K562 (cell line): ENCODE measurements around the gene NAP1L4. TPM values are rescaled to one million over a fixed set of nuclear protein-coding genes. Genes with fewer than 3 reads are reported as not detected.
A peak's percentile ranks its signal among the peaks of the same experiment; 100 is the strongest.

ENCODE experiments used
- ATAC-seq: fragments of 200-7000 bp; cut with Tn5 transposase; 3 replicates; pipeline ENCODE4 v1.9.1; 2020; ENCODE audit warnings: moderate library complexity
- BruUV-seq: library from RNA; stranded (reverse); fragments of 400-500 nt; replicated peaks from 2 replicates; lab custom pipeline; 2021; lab: Mats Ljungman, UMichigan
- CTCF ChIA-PET: fragments of 300-600 bp; formaldehyde crosslinking; extraction: SDS; loops from one replicate; lab custom pipeline; 2021; ENCODE audit warnings: low intra/inter-chr PET ratio; lab: Yijun Ruan, JAX
- POLR2A ChIA-PET: fragments of 300-600, 350-650 bp; sonication (Branson Sonifier 250); formaldehyde crosslinking; extraction: SDS; loops from one replicate; lab custom pipeline; 2021; ENCODE audit warnings: antibody characterized with exemption, inconsistent platforms; lab: Yijun Ruan, JAX
- DNase-seq, 4 experiments: peaks; one replicate each; pipeline versions ENCODE4 v3.0.0 to v3.0.0-alpha.2; 2011 to 2018; ENCODE audit warnings: low spot score in 3 of 4, mixed read lengths in 3 of 4; ENCODE audit errors: extremely low read depth in 1 of 4
- FAIRE-seq: peaks from 2 replicates; lab custom pipeline; 2011; peaks lifted over from hg19 to GRCh38; lab: Jason Lieb, UNC
- H2AFZ ChIP-seq: 2 replicates; pipeline ENCODE4 v1.6.0; 2011; ENCODE audit warnings: low read depth, low read length, control low read depth, inconsistent platforms
- H3K27ac ChIP-seq: fragments of 200-600 bp; 3 replicates; pipeline ENCODE4 v1.8.0; 2011; ENCODE audit warnings: low read depth, mild to moderate bottlenecking, control low read depth, inconsistent platforms, low read length, moderate library complexity, mixed read lengths; ENCODE audit errors: extremely low read depth
- H3K27me3 ChIP-seq, 2 experiments: fragments of 300-600 bp in 1 of 2; 2 replicates in 1 of 2; 3 replicates in 1 of 2; pipeline versions ENCODE4 v1.6.0 to v1.8.0; 2011; ENCODE audit warnings: inconsistent platforms in 2 of 2, low read length in 2 of 2, mild to moderate bottlenecking in 1 of 2, mixed read lengths in 1 of 2, moderate library complexity in 1 of 2; ENCODE audit not compliant: control insufficient read depth in 2 of 2, insufficient read depth in 2 of 2
- H3K36me3 ChIP-seq: fragments of 300-600 bp; 3 replicates; pipeline ENCODE4 v1.8.0; 2011; ENCODE audit warnings: mild to moderate bottlenecking, low read length, inconsistent platforms; ENCODE audit not compliant: control insufficient read depth, insufficient read depth
- H3K4me1 ChIP-seq, 2 experiments: fragments of 200-600 bp in 1 of 2; replicated peaks in 1 of 2; 2 replicates in 1 of 2; 3 replicates in 1 of 2; pipeline versions ENCODE4 v1.5.1 to v1.8.0; 2011; ENCODE audit warnings: inconsistent platforms in 2 of 2, low read length in 2 of 2, mild to moderate bottlenecking in 1 of 2, mixed read lengths in 1 of 2, moderate library complexity in 1 of 2; ENCODE audit not compliant: control insufficient read depth in 2 of 2, insufficient read depth in 2 of 2
- H3K4me2 ChIP-seq: 2 replicates; pipeline ENCODE4 v1.6.1; 2011; ENCODE audit warnings: low read length, control low read depth, inconsistent platforms, mixed read lengths; ENCODE audit not compliant: insufficient read depth
- H3K4me3 ChIP-seq: fragments of 200-600 bp; sonication (generic), shearing (Covaris generic); 2 replicates; pipeline ENCODE4 v1.5.1; 2016; ENCODE audit warnings: control low read depth, inconsistent platforms
- H3K79me2 ChIP-seq: fragments of 200-600 bp; 3 replicates; pipeline ENCODE4 v1.8.0; 2011; ENCODE audit warnings: low read length, inconsistent platforms; ENCODE audit not compliant: control insufficient read depth, insufficient read depth
- H3K9ac ChIP-seq, 2 experiments: 2 replicates each; pipeline versions ENCODE4 v1.6.0 to v1.6.1; 2011; ENCODE audit warnings: low read depth in 2 of 2, low read length in 2 of 2, control low read depth in 1 of 2, inconsistent platforms in 1 of 2, mild to moderate bottlenecking in 1 of 2, mixed read lengths in 1 of 2; ENCODE audit not compliant: insufficient read depth in 1 of 2
- H3K9me1 ChIP-seq: one replicate; pipeline ENCODE4 v1.6.0; 2011; ENCODE audit warnings: inconsistent platforms, mild to moderate bottlenecking, low read length, moderate library complexity; ENCODE audit not compliant: control insufficient read depth, insufficient read depth
- H3K9me3 ChIP-seq: replicated peaks from 2 replicates; pipeline ENCODE4 v1.5.1; 2011; ENCODE audit warnings: low read depth, low read length, inconsistent platforms; ENCODE audit not compliant: control insufficient read depth, insufficient read depth
- H4K20me1 ChIP-seq: replicated peaks from 2 replicates; pipeline ENCODE4 v1.6.1; 2011; ENCODE audit warnings: low read length, inconsistent platforms, mixed read lengths; ENCODE audit not compliant: control insufficient read depth, insufficient read depth
- ADNP ChIP-seq: fragments of 200-800 bp; sonication (Bioruptor generic); IDR thresholded peaks from 2 replicates; pipeline ENCODE4 v1.6.1; 2016; ENCODE audit warnings: missing genetic modification characterization, missing compliant biosample characterization
- ATF1 ChIP-seq, 2 experiments: fragments of 450-650 bp in 1 of 2; IDR thresholded peaks; 2 replicates each; pipeline ENCODE4 v1.6.1; 2016; ENCODE audit warnings: missing compliant biosample characterization in 1 of 2, missing genetic modification characterization in 1 of 2
- BRF2 ChIP-seq: IDR thresholded peaks from 3 replicates; pipeline ENCODE4 v1.6.1; 2011; ENCODE audit warnings: borderline replicate concordance, mild to moderate bottlenecking; ENCODE audit not compliant: insufficient read length, insufficient read depth
- CBFA2T2 ChIP-seq: fragments of 450-650 bp; conservative IDR thresholded peaks from 2 replicates; pipeline ENCODE4 v1.6.1; 2017; ENCODE audit warnings: mild to moderate bottlenecking
- HNRNPH1 ChIP-seq: fragments of 200-400 bp; formaldehyde crosslinking; optimal IDR thresholded peaks from 2 replicates; pipeline ENCODE3; 2017; ENCODE audit warnings: low read depth, mild to moderate bottlenecking, low read length, moderate library complexity
- POLR2G ChIP-seq: fragments of 200-400 bp; formaldehyde crosslinking; IDR thresholded peaks from 2 replicates; pipeline ENCODE4 v1.6.1; 2017; ENCODE audit warnings: low read depth, mild to moderate bottlenecking, antibody characterized with exemption, low read length, moderate library complexity
- SPI1 ChIP-seq: IDR thresholded peaks from 2 replicates; pipeline ENCODE4 v1.6.1; 2011; ENCODE audit warnings: low read depth, low read length, control low read depth, borderline replicate concordance
- ZC3H4 ChIP-seq: sonication (generic); formaldehyde crosslinking; IDR thresholded peaks from 2 replicates; pipeline ENCODE4 v1.9.0; 2021; ENCODE audit warnings: missing genetic modification reagents, borderline replicate concordance
- ZNF354B ChIP-seq: fragments of 250-450 bp; sonication (Bioruptor Pico); IDR thresholded peaks from 2 replicates; pipeline ENCODE4 v1.4.0; 2020
- ZZZ3 ChIP-seq: fragments of 450-650 bp; IDR thresholded peaks from 2 replicates; pipeline ENCODE4 v1.6.1; 2016; ENCODE audit warnings: antibody characterized with exemption, mild to moderate bottlenecking, moderate library complexity
- WGBS: fragments of 100-300 bp; shearing (Covaris generic); methylation state at CpG from one replicate; pipeline ENCODE4 v1.1.6; 2016; ENCODE audit warnings: low coverage, mixed read lengths; ENCODE audit not compliant: insufficient coverage; ENCODE audit errors: missing lambda C conversion rate; 5-methylcytosine and 5-hydroxymethylcytosine counted together
- in situ Hi-C: fragments of 300-500 bp; cut with MboI; formaldehyde crosslinking; loops from 4 replicates; pipeline ENCODE4 v1.15.0; 2018; ENCODE audit warnings: inconsistent platforms, mixed read lengths
- intact Hi-C: fragments of 100-400 bp; cut with micrococcal nuclease; formaldehyde crosslinking; loops from 2 replicates; pipeline ENCODE4 v1.14.2; 2022
- polyA plus RNA-seq, 8 experiments: library from polyadenylated mRNA; depleted of rRNA in 4 of 8; stranded (reverse) in 5 of 8; unstranded in 3 of 8; fragments of >200 nt; fragmentation: Nextera tagmentation in 2 of 8; fragmentation: Illumina TruSeq in 1 of 8; extraction: Ambion mirVana in 2 of 8; extraction: Trizol in 1 of 8; gene quantifications; 2 replicates each; pipeline versions ENCODE4 v1.2.1 to v1.2.3, GENCODE V29; 2011 to 2014; ENCODE audit warnings: inconsistent platforms in 1 of 8, missing spikeins in 1 of 8
- total RNA-seq, 7 experiments: library from RNA; depleted of rRNA in 6 of 7; stranded (reverse); fragments of >200 nt in 6 of 7; fragmentation: Illumina TruSeq in 2 of 7; extraction: Trizol in 2 of 7; gene quantifications; 2 replicates each; pipeline versions ENCODE4 v1.2.1 to v1.2.3, GENCODE V29; 2011 to 2021; ENCODE audit warnings: low replicate concordance in 1 of 7

NAP1L4 gene
- total and polyA plus RNA-seq, 9 of the 15 experiments (the other 6 are each of a cell fraction or from before 2014, with no cell fraction given) = 34.1 to 237 (median 179) TPM

DNA sequence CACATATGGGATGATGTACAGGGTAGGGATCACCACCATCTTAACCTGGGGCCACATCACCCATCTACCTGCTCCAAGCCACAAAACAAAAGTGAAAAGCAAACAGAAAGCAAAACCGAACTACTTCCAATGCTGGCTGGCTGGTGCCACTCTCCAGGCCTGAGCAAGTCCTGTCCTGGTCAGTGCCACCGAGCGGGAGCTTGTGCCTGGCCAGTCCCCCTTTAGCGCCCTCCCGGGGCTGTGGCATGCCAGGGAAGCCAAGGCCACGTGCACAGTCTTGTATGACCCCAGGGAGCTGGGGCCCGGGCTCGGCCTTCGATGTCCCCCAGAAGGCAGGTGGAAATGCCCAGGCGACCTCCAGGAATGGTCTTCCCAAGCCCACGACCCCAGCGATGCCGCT lies 17.9 kb upstream of the NAP1L4 start:
- H2AFZ ChIP-seq = no peak overlapping the region
- H3K27ac ChIP-seq = no peak overlapping the region
- intact Hi-C loops = no loop called here
- H3K27me3 ChIP-seq = no peaks in the 10 kb centered on the region
- H3K4me3 ChIP-seq = no peak overlapping the region
- H3K4me1 ChIP-seq = peaks cover 0 to 19% of the 10 kb centered on the region in 2 experiments; a peak in 1 of 5 replicates
- H3K9me1 ChIP-seq = no peaks in the 10 kb centered on the region
- POLR2A ChIA-PET = interaction anchor here (0.5 to 3.9 kb wide), 6 partner anchors 11 to 29 kb away, joined by 3 to 14 read pairs (median 3); no protein-coding TSS in a partner anchor
- no peak for DNase-seq
- no peak overlapping the region for H3K4me2 ChIP-seq
- H3K9me3 ChIP-seq = no peaks in the 10 kb centered on the region
- BruUV-seq = no TSS peak
- H3K36me3 ChIP-seq = peaks cover 73% of the 10 kb centered on the region; the same call in 2 of the 3 replicates
- TF ChIP-seq SPI1 = no peak
- peak; percentile 63 for TF ChIP-seq POLR2G
- TF ChIP-seq, all 486 proteins: peak for 1
- no peak for FAIRE-seq
- in situ Hi-C loops = no loop called here
- no peak for ATAC-seq
- peak overlapping the region in 1 of 2 experiments; percentile 5; a peak in 1 of 4 replicates for H3K9ac ChIP-seq
- H4K20me1 ChIP-seq = 0 out of 2 replicates have a peak, but pooled peaks cover 7% of the 10 kb centered on the region
- H3K79me2 ChIP-seq = no peaks in the 10 kb centered on the region
- WGBS = 92% methylated on average over 12 of the region's 13 CpGs
- CTCF ChIA-PET = no interaction called here

- H3K27me3 ChIP-seq = no peaks in the 10 kb centered on the region
- no peaks in the 10 kb centered on the region for H3K9me3 ChIP-seq
- intact Hi-C loops = no loop called here
- ATAC-seq = no peak
- no peak overlapping the region for H3K4me3 ChIP-seq
- peaks cover 0 to 19% of the 10 kb centered on the region in 2 experiments; a peak in 1 of 5 replicates for H3K4me1 ChIP-seq
- H3K36me3 ChIP-seq = peaks cover 70% of the 10 kb centered on the region; the same call in 2 of the 3 replicates
- TF ChIP-seq ATF1 (CRISPR knock-in tag; IDR thresholded peaks at IDR 0.05) (no peak), ATF1 (tag; IDR thresholded peaks at IDR 0.05) (no peak), ZC3H4 (CRISPR knock-in tag) (no peak), ADNP (no peak), HNRNPH1 (no peak), ZZZ3 (no peak), BRF2 (no peak), ZNF354B (CRISPR knock-in tag) (no peak), CBFA2T2 (no peak)
- H3K9me1 ChIP-seq = no peaks in the 10 kb centered on the region
- H4K20me1 ChIP-seq = 0 out of 2 replicates have a peak, but pooled peaks cover 7% of the 10 kb centered on the region
- in situ Hi-C loops = no loop called here
- FAIRE-seq = no peak
- BruUV-seq = no TSS peak
- H3K9ac ChIP-seq = peak overlapping the region in 1 of 2 experiments; percentile 14; a peak in 1 of 4 replicates
- no peak overlapping the region for H2AFZ ChIP-seq
- WGBS = 70% methylated on average over 5 of the region's 5 CpGs
- H3K79me2 ChIP-seq = no peaks in the 10 kb centered on the region
- H3K4me2 ChIP-seq = no peak overlapping the region
- no peak for DNase-seq
- no peak overlapping the region for H3K27ac ChIP-seq
- ChIA-PET CTCF (no interaction called here), POLR2A (interaction anchor here (0.5 to 3.9 kb wide), 3 partner anchors 13 to 28 kb away, joined by 3 to 14 read pairs (median 3); no protein-coding TSS in a partner anchor)
These were observed 17.4 kb upstream of the NAP1L4 start for GRCh38 chr11:3009481-3009880.
